Myocyte (in vitro differentiated cells): Measurements from ENCODE around the gene KRTAP10-9. TPM values are rescaled to one million over a fixed set of nuclear protein-coding genes. Genes with fewer than 3 reads are reported as not detected.
A peak's percentile ranks its signal among the peaks of the same experiment; 100 is the strongest.
"Not testable (repeated sequence)": the region's sequence is repeated elsewhere in the genome, so short reads cannot be mapped to it uniquely, and the experiment has no call there.

Experiments used
- DNase-seq: peaks from one replicate; pipeline ENCODE4 v3.0.0-alpha.2; 2012; ENCODE audit warnings: low read depth
- total RNA-seq: library from RNA; depleted of rRNA; stranded (reverse); fragments of >200 nt; gene quantifications from 2 replicates; pipeline ENCODE4 v1.2.3, GENCODE V29; 2014

The KRTAP10-9 gene
- total RNA-seq, 1 donor from 2014 or later = not detected

- DNase-seq = not testable (repeated sequence)
Observed at GRCh38 chr21:44661567-44661966, 34.7 kb downstream of the KRTAP10-9 start.

- DNase-seq = no peak
Observed at GRCh38 chr21:44664691-44665090, 37.8 kb downstream of the KRTAP10-9 start.

- DNase-seq = peak; percentile 72
Observed at GRCh38 chr21:44666401-44667320, 39.8 kb downstream of the KRTAP10-9 start, which contains the start of gene KRTAP12-2. Gene KRTAP12-2, minus strand, starts transcription at chr21:44666927. Its CDS starts 41 bp downstream, at chr21:44666886.

GRCh38 chr21:44667612-44668011 is 40.7 kb downstream of the KRTAP10-9 start:
- no peak for DNase-seq

- no peak for DNase-seq
Observed at GRCh38 chr21:44670642-44671432, 43.9 kb downstream of the KRTAP10-9 start.

- DNase-seq = no peak
Observed at GRCh38 chr21:44671911-44672310, 45.0 kb downstream of the KRTAP10-9 start.

GRCh38 chr21:44677881-44678280 is 51.0 kb downstream of the KRTAP10-9 start:
- DNase-seq = no peak

Other genes with a start within 250 kb of the KRTAP10-9 start
- gene LRRC3, start 171.6 kb upstream of the KRTAP10-9 start, total RNA-seq = not detected in 2 replicates
- gene KRTAP10-1, start 86.9 kb upstream of the KRTAP10-9 start, total RNA-seq = not detected in 2 replicates
- not detected in 2 replicates for gene KRTAP10-2, start 75.6 kb upstream of the KRTAP10-9 start, total RNA-seq
- gene KRTAP10-3, start 68.3 kb upstream of the KRTAP10-9 start, total RNA-seq = not detected in 2 replicates
- gene KRTAP10-4, start 53.4 kb upstream of the KRTAP10-9 start, total RNA-seq = not detected in 2 replicates
- gene KRTAP10-5, start 46.5 kb upstream of the KRTAP10-9 start, total RNA-seq = not detected in 2 replicates
- not detected in 2 replicates for gene KRTAP10-6, start 34.6 kb upstream of the KRTAP10-9 start, total RNA-seq
- gene KRTAP10-7, start 26.5 kb upstream of the KRTAP10-9 start, total RNA-seq = not detected in 2 replicates
- not detected in 2 replicates for gene KRTAP10-8, start 15.0 kb upstream of the KRTAP10-9 start, total RNA-seq
- not detected in 2 replicates for gene KRTAP10-10, start 10.3 kb downstream of the KRTAP10-9 start, total RNA-seq
- gene KRTAP10-11, start 19.3 kb downstream of the KRTAP10-9 start, total RNA-seq = not detected in 2 replicates
- not detected in 2 replicates for gene KRTAP12-4, start 27.6 kb downstream of the KRTAP10-9 start, total RNA-seq
- gene KRTAP12-3, start 30.8 kb downstream of the KRTAP10-9 start, total RNA-seq = not detected in 2 replicates
- gene KRTAP12-2, start 39.8 kb downstream of the KRTAP10-9 start, total RNA-seq = not detected in 2 replicates
- gene KRTAP12-1, start 55.1 kb downstream of the KRTAP10-9 start, total RNA-seq = not detected in 2 replicates
- not detected in 2 replicates for gene KRTAP10-12, start 70.1 kb downstream of the KRTAP10-9 start, total RNA-seq
- gene TSPEAR, start 84.5 kb downstream of the KRTAP10-9 start, total RNA-seq = not detected in 2 replicates
- 98.0 and 99.8 TPM in 2 replicates for gene UBE2G2, start 174.7 kb downstream of the KRTAP10-9 start, total RNA-seq
- gene SUMO3, start 191.0 kb downstream of the KRTAP10-9 start, total RNA-seq = 78.6 and 79.5 TPM in 2 replicates
- 207 and 246 TPM in 2 replicates for gene PTTG1IP, start 246.6 kb downstream of the KRTAP10-9 start, total RNA-seq